GM21737 (cell line): ENCODE data around the gene TSHZ2.

Experiments
- ATAC-seq: cut with Tn5 transposase; IDR thresholded peaks from one replicate; pipeline ENCODE4 v1.9.1; 2021; ENCODE audit warnings: mild to moderate bottlenecking, moderate library complexity; ENCODE audit not compliant: unreplicated experiment

Gene TSHZ2

DNA sequence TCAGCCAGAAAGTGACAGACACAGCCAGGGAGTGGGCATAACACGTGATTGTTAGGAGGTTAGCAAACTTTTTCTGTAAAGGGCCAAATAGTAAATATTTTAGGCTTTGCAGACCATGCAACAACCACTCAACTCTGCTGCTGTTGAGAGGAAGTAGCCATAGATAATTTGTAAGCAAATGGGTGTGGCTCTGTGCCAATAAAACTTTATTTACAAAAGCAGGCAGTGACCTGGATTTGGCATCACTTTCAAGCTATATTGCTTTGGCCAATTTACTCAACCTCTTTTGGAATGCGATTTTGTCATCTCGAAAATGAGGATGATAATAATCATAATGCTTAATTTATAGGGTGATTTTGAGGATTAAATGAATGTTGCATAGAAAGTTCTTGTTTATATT is 152.6 kb downstream of the TSHZ2 start:
- no peak for ATAC-seq

DNA sequence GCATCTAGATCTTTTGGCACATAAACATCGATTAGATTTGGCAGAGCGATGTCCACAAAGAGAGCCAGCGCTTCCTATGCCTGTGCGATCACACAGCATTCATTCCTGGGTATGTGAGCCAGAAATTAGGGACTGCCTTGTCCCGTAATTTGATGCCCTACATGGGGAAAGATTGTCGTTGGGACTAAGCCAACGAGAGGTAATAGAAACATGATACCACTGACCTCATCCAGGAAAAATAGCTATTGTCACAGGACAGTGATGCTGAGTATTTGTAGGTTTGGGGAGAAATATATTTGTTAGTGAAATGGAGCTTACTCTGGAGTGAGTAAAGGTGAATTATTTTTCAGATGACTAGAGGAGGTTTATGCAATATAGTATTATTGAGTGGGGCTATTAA is 154.0 kb downstream of the TSHZ2 start:
- no peak for ATAC-seq

DNA sequence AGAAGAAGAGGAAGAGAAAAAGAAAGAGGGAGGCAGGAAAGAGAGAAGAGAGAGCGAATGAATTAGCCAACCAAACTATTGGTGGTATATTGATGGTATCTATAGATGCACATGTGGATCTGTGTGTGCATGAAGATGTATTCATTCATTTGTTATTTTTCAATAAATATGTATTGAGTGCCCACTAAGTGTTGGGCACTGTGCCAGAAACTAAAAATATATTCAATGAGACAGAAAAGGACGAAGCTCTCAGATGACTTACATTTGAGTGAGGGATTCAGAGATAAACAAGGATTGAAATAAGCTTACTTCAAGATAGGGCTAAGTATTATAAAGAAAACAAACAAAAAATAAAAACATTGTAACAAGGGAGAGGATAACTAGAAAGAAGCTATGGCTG is 154.9 kb downstream of the TSHZ2 start:
- ATAC-seq = no peak

DNA sequence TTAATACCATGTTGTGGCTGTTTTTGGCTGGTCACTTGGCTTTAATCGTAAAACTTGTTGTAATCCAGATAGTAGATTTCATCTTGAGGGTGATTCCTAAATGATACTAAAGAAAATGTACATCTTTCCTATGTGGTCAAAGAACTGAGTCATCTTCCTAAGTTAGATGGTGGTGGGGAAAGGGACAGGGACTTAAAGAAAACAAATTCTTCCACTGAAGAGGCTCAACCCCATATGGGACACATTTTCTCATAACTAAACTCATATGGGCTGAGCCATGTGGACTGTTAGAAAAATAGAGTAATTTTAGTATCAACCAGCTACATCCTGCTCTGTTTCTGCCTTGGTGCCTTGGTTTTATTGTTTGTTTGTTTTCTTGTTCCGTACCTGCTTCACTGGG is 155.8 kb downstream of the TSHZ2 start:
- ATAC-seq = no peak

DNA sequence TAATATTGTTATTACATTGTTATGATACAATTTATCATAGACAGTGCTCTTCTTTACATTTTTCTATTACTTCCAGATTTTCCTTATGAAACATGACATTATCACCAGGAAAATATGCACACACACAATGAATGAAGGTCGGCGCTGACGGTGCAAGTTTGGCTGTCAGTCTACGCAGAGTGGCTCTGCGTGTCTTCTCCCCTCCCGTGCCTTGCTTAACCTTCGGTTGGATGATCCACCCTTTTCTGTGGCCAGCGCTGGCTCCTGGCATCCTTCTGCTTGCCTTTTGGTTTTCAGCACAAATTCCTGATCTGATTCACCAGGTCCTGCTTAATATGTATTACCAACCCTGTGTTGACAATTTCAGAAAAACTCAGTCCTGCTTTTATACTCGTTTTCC is 157.4 kb downstream of the TSHZ2 start:
- ATAC-seq = no peak

DNA sequence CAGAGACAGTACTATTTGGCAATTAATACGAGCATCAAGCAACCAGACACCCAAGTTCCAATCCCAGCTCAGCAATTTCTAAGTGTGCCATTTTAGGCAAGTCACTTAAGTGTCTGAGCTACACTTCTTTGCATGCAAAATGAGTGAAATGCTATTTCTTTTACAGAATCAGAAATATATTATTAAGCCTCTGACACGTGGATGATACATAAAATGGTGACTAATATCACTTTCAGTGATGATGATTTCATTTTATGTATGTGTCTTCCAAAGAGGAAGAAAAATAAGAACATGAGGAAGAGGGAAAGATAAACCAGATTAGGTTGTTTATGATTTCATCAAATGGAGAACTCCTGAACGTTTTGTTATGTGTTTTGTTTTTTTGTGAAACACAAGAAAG is 158.6 kb downstream of the TSHZ2 start:
- ATAC-seq = no peak

DNA sequence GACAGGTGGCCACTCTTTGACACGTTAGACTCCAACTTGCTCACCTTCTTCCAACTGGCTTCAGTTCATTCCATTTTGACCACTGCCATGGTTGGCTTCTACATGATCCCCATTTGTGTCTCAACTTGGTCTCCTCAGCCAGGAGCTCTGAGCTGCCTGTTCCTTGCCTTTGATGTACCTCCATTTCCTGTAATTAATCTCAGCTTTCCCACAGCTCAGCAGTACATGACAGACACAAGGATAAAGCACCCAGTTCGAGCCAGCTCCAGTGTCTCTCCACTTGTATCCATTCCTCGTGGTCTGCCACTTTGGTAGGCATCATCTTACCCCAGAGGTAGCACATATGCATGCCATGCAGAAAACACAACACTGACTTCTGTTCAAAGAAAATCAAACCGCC is 161.0 kb downstream of the TSHZ2 start:
- ATAC-seq = no peak

DNA sequence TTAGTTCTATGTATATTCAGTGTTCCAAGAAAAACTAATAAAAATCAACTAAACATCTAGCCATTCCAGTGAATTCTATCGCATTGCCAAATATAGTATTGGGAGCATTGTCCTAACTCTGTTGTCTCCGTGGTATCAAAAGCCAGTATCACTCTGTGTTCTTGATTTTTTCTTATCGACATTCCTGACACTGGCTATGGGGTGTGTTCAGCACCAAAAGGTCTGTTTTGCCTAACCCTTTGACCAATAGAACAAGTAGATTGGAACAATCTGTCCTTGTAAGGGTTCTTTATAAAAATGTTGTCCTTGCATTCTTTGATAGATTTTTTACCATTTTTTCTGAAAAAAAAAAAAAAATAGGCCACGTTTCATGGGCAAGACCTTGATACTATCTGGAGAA is 161.5 kb downstream of the TSHZ2 start:
- no peak for ATAC-seq

DNA sequence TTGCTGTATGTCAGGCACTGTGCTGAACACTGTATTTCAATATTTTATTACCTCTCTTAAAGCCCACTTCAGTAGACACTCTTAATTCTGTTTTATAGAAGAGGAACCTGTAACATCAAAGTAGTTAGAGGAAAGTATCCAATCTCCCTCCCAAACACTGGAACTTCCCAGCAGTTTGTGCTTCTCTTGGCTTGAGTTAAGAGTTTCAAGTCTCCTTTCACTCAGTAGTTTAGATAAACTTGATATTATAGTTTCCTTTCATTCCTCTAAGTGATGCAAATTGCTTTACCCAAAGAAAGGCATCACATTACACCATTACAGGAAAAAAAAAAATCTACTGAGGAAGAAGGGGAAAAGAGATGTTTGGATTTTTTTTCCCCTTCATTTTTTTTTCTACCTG is 164.3 kb downstream of the TSHZ2 start:
- ATAC-seq = no peak

DNA sequence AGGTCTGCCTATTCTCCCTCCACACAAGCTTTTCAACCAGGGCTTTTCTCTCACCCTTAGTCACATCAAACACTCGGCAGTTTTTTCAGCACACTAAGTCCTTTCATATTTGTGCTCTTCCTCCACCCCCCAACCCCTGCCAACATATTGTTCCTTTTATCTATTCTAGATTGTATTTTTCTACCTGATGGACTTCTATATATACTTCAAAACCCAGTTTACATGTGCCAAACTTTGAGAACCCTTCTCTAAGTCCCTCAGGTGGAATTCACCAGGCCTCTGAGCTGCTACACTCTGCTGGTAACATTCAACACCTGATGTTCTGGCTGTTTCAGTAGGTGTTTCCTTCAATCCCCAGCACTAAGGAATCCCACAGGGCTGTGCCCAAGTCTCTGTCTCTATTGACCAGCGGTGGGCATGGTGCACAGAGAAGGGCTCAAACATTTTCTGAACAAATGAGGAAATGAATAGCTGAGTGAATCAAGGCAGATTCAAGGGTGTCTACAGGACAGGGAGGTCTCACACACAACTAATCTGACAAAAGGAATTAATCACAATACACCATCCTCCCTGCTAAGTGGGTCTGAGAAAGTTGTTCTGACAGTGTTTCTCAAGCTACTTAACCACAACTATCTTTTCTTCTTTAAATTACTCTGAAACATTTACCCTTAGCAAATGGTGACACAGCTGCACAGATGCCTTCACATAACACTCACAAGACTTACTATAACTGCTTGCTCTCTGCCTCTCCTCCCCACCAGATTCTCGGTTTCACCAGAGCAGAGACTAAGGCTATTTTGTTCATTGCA is 166.5 kb downstream of the TSHZ2 start:
- peak; percentile 76 for ATAC-seq

DNA sequence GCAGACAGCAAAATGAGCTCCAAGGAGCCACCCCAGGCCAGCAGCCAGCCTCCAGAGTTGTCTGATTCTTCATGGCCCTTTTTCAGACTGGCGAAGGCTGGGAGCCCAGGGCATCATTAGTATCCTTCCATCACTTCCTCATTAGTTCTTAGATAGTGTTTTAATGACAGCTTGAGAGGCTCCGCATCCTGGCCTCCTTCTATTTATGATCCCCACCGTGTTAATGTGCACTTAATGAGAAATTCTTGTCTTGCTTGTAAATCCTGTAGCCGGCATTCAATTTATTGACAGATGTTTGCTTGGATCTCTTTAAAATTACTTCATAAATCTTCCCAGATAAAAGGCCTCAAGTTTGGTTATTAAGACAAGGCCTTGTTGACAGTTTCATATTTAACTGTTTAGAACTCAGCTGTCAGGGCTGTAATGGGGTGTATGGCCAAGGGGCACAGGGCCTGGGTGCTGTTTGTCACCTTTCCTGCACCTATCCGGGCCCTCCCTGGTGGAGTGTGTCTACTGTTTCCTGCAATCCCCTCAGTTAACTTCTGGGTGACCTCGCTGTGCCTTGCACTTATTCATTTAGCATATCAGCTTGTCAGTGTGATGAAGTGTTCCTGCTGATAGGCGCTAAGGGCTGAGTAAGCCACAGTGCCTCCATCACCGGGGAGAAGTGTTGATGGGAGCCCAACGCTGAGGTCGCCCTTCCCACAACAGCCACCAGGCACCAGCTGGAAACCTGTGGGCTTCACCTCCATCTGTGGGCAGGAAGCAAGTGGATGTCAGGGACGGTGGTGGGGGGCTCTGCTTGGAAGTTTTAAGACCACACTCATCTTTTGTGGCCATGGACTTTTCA is 169.3 kb downstream of the TSHZ2 start:
- ATAC-seq = no peak

DNA sequence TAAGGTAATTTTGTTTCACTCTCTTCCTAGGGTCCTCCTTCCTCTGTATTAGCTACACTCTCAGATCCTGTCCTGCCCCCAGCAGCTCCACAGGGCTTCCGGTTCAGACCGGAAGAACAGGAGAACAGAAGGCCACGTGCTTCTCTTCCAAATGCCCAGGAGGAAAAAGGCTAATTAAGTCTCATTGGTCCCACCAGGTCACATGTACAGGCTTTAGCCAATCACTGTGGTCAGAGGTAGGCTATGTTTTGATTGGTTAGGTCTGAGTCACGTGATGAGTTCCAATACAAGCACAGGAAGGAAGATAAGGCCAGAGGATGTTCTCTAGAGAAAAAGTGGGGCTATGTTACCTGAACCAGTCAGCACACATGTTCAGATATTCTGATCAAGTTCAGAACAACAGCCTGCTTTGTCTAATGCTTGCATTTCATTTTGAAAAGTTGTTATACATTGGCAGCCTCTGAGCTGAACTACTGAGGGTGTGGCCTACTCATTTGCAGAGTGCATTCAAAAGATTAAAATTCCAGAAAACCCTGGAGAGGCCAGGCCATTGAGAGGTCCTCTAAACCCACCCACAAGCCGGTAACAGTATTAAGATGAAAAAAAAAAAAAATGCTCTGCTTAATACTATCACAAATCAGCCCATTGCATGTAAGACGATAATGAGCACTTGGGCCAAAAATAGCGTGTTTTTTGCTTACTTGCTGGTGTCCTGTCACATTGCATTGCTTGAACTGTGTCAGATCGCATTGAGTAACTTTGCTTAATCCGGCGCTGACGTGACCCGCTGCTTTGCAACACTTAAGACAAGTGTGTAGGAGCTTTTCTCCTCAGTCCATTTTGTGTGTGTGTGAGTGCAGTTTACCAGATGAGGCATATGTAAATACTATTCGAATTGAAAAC is 170.3 kb downstream of the TSHZ2 start:
- ATAC-seq = no peak

DNA sequence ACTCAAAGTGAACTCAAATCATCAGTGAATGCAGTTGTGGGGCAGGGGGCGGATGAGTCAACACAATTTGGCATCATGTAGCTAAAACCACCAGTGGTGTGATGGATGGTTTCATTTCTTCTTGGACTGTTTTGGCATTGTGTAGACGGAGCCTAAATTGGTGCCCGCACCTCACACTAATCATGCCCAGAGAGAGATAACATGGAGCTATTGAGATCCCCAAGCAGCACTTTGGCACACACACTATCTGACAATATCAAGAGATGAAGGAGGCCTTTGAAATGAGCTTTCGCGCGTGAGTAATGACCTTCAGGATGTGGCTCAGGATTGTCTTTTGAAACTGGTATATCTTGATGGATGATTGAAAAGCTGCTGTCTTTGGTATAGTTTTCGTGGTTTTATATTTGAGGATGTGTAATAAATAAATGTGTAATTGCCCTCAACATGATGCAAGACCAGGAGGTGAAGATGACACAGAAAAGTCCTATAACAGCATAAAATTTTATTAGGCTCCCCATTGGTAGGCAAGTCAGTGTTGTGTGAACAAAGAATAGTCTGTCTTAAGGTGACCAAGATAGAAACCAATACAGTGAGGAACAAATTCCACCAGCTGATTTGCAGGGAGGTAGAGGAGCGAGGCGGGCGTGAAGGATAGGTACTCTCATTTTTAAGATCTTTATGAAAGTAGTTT is 174.2 kb downstream of the TSHZ2 start:
- no peak for ATAC-seq

DNA sequence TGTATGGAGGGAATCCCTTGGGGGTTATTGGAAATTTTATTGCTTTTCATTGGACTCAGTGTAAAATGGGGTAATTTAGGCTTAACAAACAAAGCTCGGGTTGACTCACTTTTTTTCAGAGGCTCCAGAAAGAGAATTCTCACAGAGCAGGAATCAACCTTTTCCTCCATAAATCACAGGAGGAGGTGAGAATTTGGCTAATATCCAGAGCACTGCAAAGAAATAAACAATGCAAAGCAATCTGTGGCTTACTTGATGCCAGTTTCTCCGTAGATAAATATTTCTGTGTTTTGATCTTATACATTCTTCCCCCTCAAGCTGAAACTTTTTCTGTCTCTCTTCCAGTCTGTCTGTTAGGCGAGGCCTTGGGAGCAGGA is 176.6 kb downstream of the TSHZ2 start:
- no peak for ATAC-seq

DNA sequence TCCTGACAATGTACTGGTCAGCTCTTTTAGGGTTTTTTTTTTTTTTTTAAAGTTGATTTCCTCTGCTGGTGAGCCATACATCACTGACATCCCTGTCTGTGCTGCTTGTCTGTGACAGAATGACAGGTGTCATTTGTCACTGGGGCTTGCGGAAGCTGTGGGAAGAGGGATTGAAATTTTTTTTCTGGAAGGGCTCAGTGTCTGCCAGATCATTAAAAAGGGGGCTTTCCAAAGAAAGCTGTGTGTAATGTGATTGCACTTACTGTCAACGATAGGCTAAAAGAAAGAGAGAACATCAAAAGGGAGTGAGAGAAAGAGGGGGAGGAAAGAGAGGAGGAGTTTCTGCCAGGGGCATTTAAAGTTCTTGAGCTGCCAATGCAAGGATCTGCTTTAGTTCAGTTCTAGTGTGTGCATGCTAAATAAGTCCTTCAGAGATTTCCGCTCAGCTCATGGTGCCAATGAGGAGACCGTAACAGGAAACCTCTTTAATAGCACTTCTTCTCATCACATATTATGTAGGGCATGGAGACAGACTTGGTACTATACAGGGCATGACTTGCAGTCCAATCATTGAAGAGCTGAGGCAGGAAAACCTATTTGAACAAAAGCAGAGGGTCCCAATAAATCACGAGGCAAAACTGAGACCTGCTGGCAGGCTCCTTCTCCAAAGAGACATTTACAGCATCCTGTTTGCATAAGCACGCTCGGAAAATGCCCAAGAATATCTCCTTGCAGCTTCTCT is 177.2 kb downstream of the TSHZ2 start:
- ATAC-seq = no peak

DNA sequence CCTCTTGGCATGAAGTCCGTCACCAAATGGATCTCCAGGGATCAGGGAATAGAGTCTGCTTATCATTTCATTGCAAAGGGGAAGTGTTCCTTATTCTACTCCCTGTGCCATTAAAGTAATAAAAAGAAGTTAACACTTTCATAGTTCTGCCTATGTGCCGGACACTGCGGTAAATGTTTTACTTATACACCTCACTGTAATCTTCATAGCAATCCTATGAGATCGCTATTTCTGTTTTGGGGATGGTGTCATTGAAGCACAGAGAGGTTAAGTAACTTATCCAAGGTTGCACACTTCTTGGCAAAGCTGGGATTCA is 177.7 kb downstream of the TSHZ2 start:
- ATAC-seq = no peak

DNA sequence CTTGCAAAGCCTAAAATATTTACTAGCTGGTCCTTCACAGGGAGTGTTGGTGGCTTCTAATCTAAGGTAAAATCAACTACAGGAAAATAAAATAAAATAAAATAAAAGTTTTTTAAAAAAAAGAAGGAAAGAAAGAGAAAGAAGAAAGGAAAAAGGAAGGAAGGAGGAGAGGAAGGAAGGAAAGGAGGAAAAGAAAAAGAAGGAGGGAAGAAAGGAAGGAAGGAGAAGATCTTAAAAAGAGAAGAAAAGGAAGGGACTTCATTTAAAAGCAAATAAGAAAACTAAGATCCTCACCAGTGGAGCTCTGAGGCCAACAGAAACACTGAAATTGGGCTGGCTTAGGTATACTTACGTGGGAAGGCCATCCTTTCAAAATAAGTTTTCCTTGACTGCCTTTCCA is 178.4 kb downstream of the TSHZ2 start:
- ATAC-seq = no peak

DNA sequence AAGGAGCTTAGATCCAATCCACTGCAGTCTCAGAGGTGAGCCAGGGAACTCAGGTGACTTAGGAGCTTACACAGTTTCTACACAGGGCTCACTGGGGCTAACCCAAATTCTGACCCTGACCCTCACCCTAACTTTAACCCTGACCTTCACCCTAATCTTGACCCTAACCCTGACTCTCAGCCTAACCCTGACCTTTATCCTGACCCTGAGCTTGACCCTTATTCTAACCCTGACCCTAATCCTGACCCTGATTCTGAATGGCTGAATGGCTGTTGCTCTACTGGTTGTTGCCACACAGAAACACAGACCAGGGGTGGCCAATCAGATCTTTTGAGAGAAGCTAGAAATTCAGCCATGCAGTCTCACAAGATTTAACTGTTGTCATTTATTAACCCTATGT is 180.1 kb downstream of the TSHZ2 start:
- no peak for ATAC-seq

DNA sequence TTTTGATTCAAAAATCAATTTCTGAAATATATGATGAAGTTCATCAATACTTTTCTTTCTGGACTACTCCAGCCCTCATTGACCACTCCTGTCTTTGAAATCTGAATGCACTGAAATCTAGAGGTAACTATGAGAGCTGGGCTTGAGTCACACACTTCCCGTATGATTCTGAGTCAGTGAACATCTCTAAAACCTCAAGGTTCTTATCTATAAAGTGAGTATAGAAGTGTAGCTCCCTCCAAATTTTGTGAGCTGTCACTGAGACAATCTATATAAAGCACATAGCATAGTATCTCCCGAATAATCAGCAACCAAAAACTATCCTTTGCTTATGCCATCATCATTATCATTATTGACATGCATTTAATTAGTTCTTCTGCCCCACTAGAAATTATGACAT is 182.4 kb downstream of the TSHZ2 start:
- ATAC-seq = no peak
